PFSK-1 (cell line): Measurements from ENCODE around the gene CUX1.

ENCODE experiments used
- POLR2AphosphoS5 ChIP-seq: IDR thresholded peaks from 2 replicates; pipeline ENCODE4 v1.6.1; 2012; ENCODE audit warnings: low read depth, mild to moderate bottlenecking, control low read depth, low read length, moderate library complexity
- TAF1 ChIP-seq: IDR thresholded peaks from 2 replicates; pipeline ENCODE4 v1.6.1; 2012; ENCODE audit warnings: low read length, control low read depth, borderline replicate concordance; ENCODE audit not compliant: insufficient read depth

- TF ChIP-seq TAF1 = no peak
- no peak for TF ChIP-seq POLR2AphosphoS5
These were observed 43.9 kb downstream of the CUX1 start for GRCh38 chr7:101861218-101861775.
